ENCODE data around the gene CCNG1.

DNA sequence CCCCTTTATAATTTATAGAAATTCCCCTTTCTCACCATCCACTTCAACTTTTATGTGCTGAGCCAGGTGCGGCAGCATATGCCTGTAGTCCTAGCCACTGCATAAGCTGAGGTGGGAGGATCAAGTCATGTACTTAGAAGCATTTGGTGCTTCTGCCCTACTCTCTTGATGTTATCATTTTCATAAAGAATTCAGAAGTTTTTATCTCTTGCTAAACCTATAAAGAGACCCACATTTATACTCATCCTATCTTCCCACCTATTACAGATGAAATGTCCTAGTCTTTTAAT is 41.5 kb downstream of the CCNG1 start:
- TF ChIP-seq, protein P1, sequence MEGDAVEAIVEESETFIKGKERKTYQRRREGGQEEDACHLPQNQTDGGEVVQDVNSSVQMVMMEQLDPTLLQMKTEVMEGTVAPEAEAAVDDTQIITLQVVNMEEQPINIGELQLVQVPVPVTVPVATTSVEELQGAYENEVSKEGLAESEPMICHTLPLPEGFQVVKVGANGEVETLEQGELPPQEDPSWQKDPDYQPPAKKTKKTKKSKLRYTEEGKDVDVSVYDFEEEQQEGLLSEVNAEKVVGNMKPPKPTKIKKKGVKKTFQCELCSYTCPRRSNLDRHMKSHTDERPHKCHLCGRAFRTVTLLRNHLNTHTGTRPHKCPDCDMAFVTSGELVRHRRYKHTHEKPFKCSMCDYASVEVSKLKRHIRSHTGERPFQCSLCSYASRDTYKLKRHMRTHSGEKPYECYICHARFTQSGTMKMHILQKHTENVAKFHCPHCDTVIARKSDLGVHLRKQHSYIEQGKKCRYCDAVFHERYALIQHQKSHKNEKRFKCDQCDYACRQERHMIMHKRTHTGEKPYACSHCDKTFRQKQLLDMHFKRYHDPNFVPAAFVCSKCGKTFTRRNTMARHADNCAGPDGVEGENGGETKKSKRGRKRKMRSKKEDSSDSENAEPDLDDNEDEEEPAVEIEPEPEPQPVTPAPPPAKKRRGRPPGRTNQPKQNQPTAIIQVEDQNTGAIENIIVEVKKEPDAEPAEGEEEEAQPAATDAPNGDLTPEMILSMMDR (IDR thresholded peaks at IDR 0.05), result no peak
- no peak for TF ChIP-seq POLR2A (IDR thresholded peaks at IDR 0.05)
- TF ChIP-seq POLR2AphosphoS5 (IDR thresholded peaks at IDR 0.05), result no peak

Measured in upper lobe of left lung (tissue), 4 donors.